WTC11 (cell line): ENCODE results near the gene AMIGO3. TPM values are rescaled to one million over a fixed set of nuclear protein-coding genes. Genes with fewer than 3 reads are reported as not detected.
A peak's percentile ranks its signal among the peaks of the same experiment; 100 is the strongest.

Experiments
- ATAC-seq: fragments of 200-7000 bp; cut with Tn5 transposase; 2 replicates; pipeline ENCODE4 v1.10.0; 2021; ENCODE audit warnings: mild to moderate bottlenecking, moderate library complexity
- CTCF ChIA-PET: fragments of 300-600 bp; sonication (Branson Sonifier 250); formaldehyde crosslinking; loops from one replicate; lab custom pipeline; 2021; ENCODE audit warnings: antibody characterized with exemption; lab: Charles Lee
- POLR2A ChIA-PET: fragments of 350-600 bp; sonication (Branson Sonifier 250); formaldehyde crosslinking; loops from one replicate; lab custom pipeline; 2021; ENCODE audit warnings: antibody characterized with exemption; lab: Charles Lee
- DNase-seq: peaks from one replicate; pipeline ENCODE4 v3.0.0; 2021; ENCODE audit warnings: low spot score
- H3K27ac Mint-ChIP-seq: 2 replicates; pipeline ENCODE4 v1.8.0; 2021; ENCODE audit warnings: mixed read lengths
- H3K27me3 Mint-ChIP-seq: 2 replicates; pipeline ENCODE4 v1.8.0; 2021; ENCODE audit warnings: low read depth, mild to moderate bottlenecking, moderate library complexity, mixed read lengths
- H3K36me3 Mint-ChIP-seq: 2 replicates; pipeline ENCODE4 v1.8.0; 2021; ENCODE audit warnings: mixed read lengths
- H3K4me1 Mint-ChIP-seq: 2 replicates; pipeline ENCODE4 v1.8.0; 2022; ENCODE audit warnings: mixed read lengths
- H3K4me3 Mint-ChIP-seq: 2 replicates; pipeline ENCODE4 v1.8.0; 2021; ENCODE audit warnings: mild to moderate bottlenecking, moderate library complexity, mixed read lengths
- H3K9me3 Mint-ChIP-seq: 2 replicates; pipeline ENCODE4 v1.8.0; 2021; ENCODE audit warnings: mixed read lengths
- ARID4B ChIP-seq: sonication (generic); formaldehyde crosslinking; IDR thresholded peaks from 2 replicates; pipeline ENCODE4 v1.8.0; 2023; ENCODE audit warnings: missing genetic modification reagents, mild to moderate bottlenecking, borderline replicate concordance
- ATF2 ChIP-seq: sonication (generic); formaldehyde crosslinking; IDR thresholded peaks from 2 replicates; pipeline ENCODE4 v1.8.1; 2022; ENCODE audit warnings: low read depth, missing genetic modification reagents, borderline replicate concordance
- CREM ChIP-seq: sonication (generic); formaldehyde crosslinking; IDR thresholded peaks from 2 replicates; pipeline ENCODE4 v1.8.1; 2022; ENCODE audit warnings: mild to moderate bottlenecking, missing genetic modification reagents, moderate library complexity
- ELF4 ChIP-seq: sonication (generic); formaldehyde crosslinking; IDR thresholded peaks from 2 replicates; pipeline ENCODE4 v1.8.1; 2022; ENCODE audit warnings: low read depth, mild to moderate bottlenecking, moderate library complexity, missing genetic modification reagents
- ERG ChIP-seq: fragments of 250-450 bp; sonication (Bioruptor Pico); IDR thresholded peaks from 2 replicates; pipeline ENCODE4 v1.8.0; 2021; ENCODE audit warnings: mild to moderate bottlenecking
- ESRRA ChIP-seq: sonication (generic); formaldehyde crosslinking; IDR thresholded peaks from 2 replicates; pipeline ENCODE4 v1.8.1; 2022; ENCODE audit warnings: mild to moderate bottlenecking, missing genetic modification reagents, borderline replicate concordance
- FOXK1 ChIP-seq: sonication (generic); formaldehyde crosslinking; IDR thresholded peaks from 2 replicates; pipeline ENCODE4 v1.8.0; 2022; ENCODE audit warnings: mild to moderate bottlenecking, moderate library complexity, missing genetic modification reagents
- GABPB1 ChIP-seq: sonication (generic); formaldehyde crosslinking; IDR thresholded peaks from 2 replicates; pipeline ENCODE4 v1.8.1; 2023; ENCODE audit warnings: mild to moderate bottlenecking, missing genetic modification reagents
- IRF2 ChIP-seq: sonication (generic); formaldehyde crosslinking; IDR thresholded peaks from 2 replicates; pipeline ENCODE4 v1.8.0; 2022; ENCODE audit warnings: low read depth, missing genetic modification reagents, borderline replicate concordance
- MXD4 ChIP-seq: fragments of 250-450 bp; sonication (Bioruptor Pico); IDR thresholded peaks from 2 replicates; pipeline ENCODE4 v1.8.0; 2021; ENCODE audit warnings: mild to moderate bottlenecking, moderate library complexity, borderline replicate concordance
- NR2C2 ChIP-seq: sonication (generic); formaldehyde crosslinking; IDR thresholded peaks from 2 replicates; pipeline ENCODE4 v1.8.0; 2022; ENCODE audit warnings: mild to moderate bottlenecking, missing genetic modification reagents
- RORB ChIP-seq: fragments of 250-450 bp; sonication (Bioruptor Pico); IDR thresholded peaks from 2 replicates; pipeline ENCODE4 v1.9.0; 2021; ENCODE audit warnings: mild to moderate bottlenecking
- TEAD4 ChIP-seq: sonication (generic); formaldehyde crosslinking; IDR thresholded peaks from 2 replicates; pipeline ENCODE4 v1.8.0; 2022; ENCODE audit warnings: mild to moderate bottlenecking, missing genetic modification reagents
- ZNF121 ChIP-seq: sonication (generic); formaldehyde crosslinking; IDR thresholded peaks from 2 replicates; pipeline ENCODE4 v1.8.0; 2023; ENCODE audit warnings: missing genetic modification reagents
- ZNF425 ChIP-seq: fragments of 250-450 bp; sonication (Bioruptor Pico); conservative IDR thresholded peaks from 2 replicates; pipeline ENCODE4 v1.9.0; 2021; ENCODE audit warnings: mild to moderate bottlenecking
- total RNA-seq: library from RNA; stranded (reverse); gene quantifications from 3 replicates; pipeline ENCODE4 v1.2.3, GENCODE V29; 2021

AMIGO3 gene
- total RNA-seq, 1 experiment from 2014 or later = 3.9 TPM

GRCh38 chr3:49756036-49756435 lies 36.6 kb upstream of the AMIGO3 start:
- Mint-ChIP-seq H3K36me3 (no peaks in the 10 kb centered on the region; the same call in 1 of the 2 replicates), H3K27ac (peak overlapping the region; percentile 28; the same call in 1 of the 2 replicates), H3K27me3 (no peaks in the 10 kb centered on the region), H3K4me3 (no peak overlapping the region), H3K4me1 (peaks cover 5% of the 10 kb centered on the region), H3K9me3 (no peaks in the 10 kb centered on the region)
- no peak for DNase-seq
- ATAC-seq = no peak
- POLR2A ChIA-PET = interaction anchor here (0.7 kb wide), 1 partner anchor 227 kb away, joined by 4 read pairs; no protein-coding TSS in a partner anchor
- CTCF ChIA-PET = interaction anchor here (0.9 to 1.0 kb wide), 2 partner anchors 36 to 55 kb away, joined by 3 to 5 read pairs; partner anchors contain the start of gene AMIGO3
- TF ChIP-seq RORB (CRISPR knock-in tag) = no peak
- TF ChIP-seq ARID4B (CRISPR knock-in tag) = no peak
- no peak for TF ChIP-seq CREM (CRISPR knock-in tag)
- TF ChIP-seq ZNF121 (CRISPR knock-in tag) = no peak
- TF ChIP-seq ELF4 (CRISPR knock-in tag) = no peak
- TF ChIP-seq ERG (CRISPR knock-in tag) = no peak
- TF ChIP-seq GABPB1 = no peak
- TF ChIP-seq ZNF425 (CRISPR knock-in tag) = no peak

GRCh38 chr3:49754536-49754935 lies 35.1 kb upstream of the AMIGO3 start:
- Mint-ChIP-seq H3K36me3 (no peaks in the 10 kb centered on the region), H3K4me1 (peaks cover 5% of the 10 kb centered on the region), H3K4me3 (no peak overlapping the region), H3K27me3 (no peaks in the 10 kb centered on the region), H3K9me3 (no peaks in the 10 kb centered on the region), H3K27ac (peak overlapping the region; percentile 69; the same call in 1 of the 2 replicates)
- ATAC-seq = no peak
- ChIA-PET CTCF (no interaction called here), POLR2A (no interaction called here)
- no peak for DNase-seq
- TF ChIP-seq FOXK1 (CRISPR knock-in tag) = no peak
- no peak for TF ChIP-seq MXD4 (CRISPR knock-in tag)
- no peak for TF ChIP-seq ESRRA (CRISPR knock-in tag)
- no peak for TF ChIP-seq IRF2 (CRISPR knock-in tag)
- TF ChIP-seq NR2C2 (CRISPR knock-in tag) = no peak
- no peak for TF ChIP-seq ATF2 (CRISPR knock-in tag)
- no peak for TF ChIP-seq TEAD4 (CRISPR knock-in tag)
